H1 (cell line): ENCODE results near the gene CDK12.
"Not testable (repeated sequence)": the region's sequence is repeated elsewhere in the genome, so short reads cannot be mapped to it uniquely, and the experiment has no call there.

Source experiments
- CHD2 ChIP-seq: IDR thresholded peaks from 2 replicates; pipeline ENCODE4 v1.6.1; 2012; ENCODE audit warnings: low read length, improper control_type of control experiment
- EGR1 ChIP-seq: IDR thresholded peaks from 2 replicates; pipeline ENCODE4 v1.6.1; 2011; ENCODE audit warnings: low read depth, low read length, borderline replicate concordance
- KDM5A ChIP-seq: fragments of 200-600 bp; IDR thresholded peaks from 2 replicates; pipeline ENCODE4 v1.7.1; 2012; ENCODE audit warnings: mild to moderate bottlenecking, low read length, inconsistent platforms, mixed read lengths
- POLR2A ChIP-seq, 2 experiments: IDR thresholded peaks; 1 replicate in 1 of 2; 2 replicates in 1 of 2; pipeline ENCODE4 v1.6.1; 2011; ENCODE audit warnings: low read depth in 2 of 2, low read length in 2 of 2, mild to moderate bottlenecking in 2 of 2; ENCODE audit errors: control extremely low read depth in 1 of 2
- RAD21 ChIP-seq, 2 experiments: IDR thresholded peaks in 1 of 2; conservative IDR thresholded peaks in 1 of 2; 2 replicates each; pipeline ENCODE4 v1.6.1; 2011; ENCODE audit warnings: low read depth in 2 of 2, low read length in 2 of 2, improper control_type of control experiment in 1 of 2, inconsistent platforms in 1 of 2, mild to moderate bottlenecking in 1 of 2, moderate library complexity in 1 of 2
- SIN3A ChIP-seq, 2 experiments: IDR thresholded peaks in 1 of 2; conservative IDR thresholded peaks in 1 of 2; 2 replicates each; pipeline ENCODE4 v1.6.1; 2011 to 2012; ENCODE audit warnings: low read length in 2 of 2, improper control_type of control experiment in 1 of 2, low read depth in 1 of 2, mild to moderate bottlenecking in 1 of 2
- SIRT6 ChIP-seq: IDR thresholded peaks from one replicate; pipeline ENCODE4 v1.7.1; 2012; ENCODE audit warnings: low read length, inconsistent platforms
- SUZ12 ChIP-seq: fragments of 200-600 bp; sonication (generic); IDR thresholded peaks from 2 replicates; pipeline ENCODE4 v1.6.1; 2012; ENCODE audit warnings: mild to moderate bottlenecking, inconsistent platforms, low read length, moderate library complexity, mixed read lengths
- TBP ChIP-seq: IDR thresholded peaks from 2 replicates; pipeline ENCODE4 v1.6.1; 2011; ENCODE audit warnings: low read depth, low read length, improper control_type of control experiment
- YY1 ChIP-seq: IDR thresholded peaks from 2 replicates; pipeline ENCODE4 v1.6.1; 2011; ENCODE audit warnings: low read depth, mild to moderate bottlenecking, low read length
- TF ChIP-seq, protein P1 (sequence below): IDR thresholded peaks from 2 replicates; pipeline ENCODE4 v1.6.1; 2011; ENCODE audit warnings: low read length, improper control_type of control experiment
- TF ChIP-seq, protein P2 (sequence below), 3 experiments: IDR thresholded peaks; 1 replicate in 2 of 3; 2 replicates in 1 of 3; pipeline versions ENCODE4 v1.5.1 to v1.6.1; 2011; ENCODE audit warnings: low read length in 3 of 3, mild to moderate bottlenecking in 3 of 3, inconsistent platforms in 2 of 3, low read depth in 1 of 3, moderate library complexity in 1 of 3; ENCODE audit not compliant: insufficient read depth in 1 of 3; ENCODE audit errors: control extremely low read depth in 1 of 3
- TF ChIP-seq, protein P3 (sequence below): IDR thresholded peaks from 2 replicates; pipeline ENCODE4 v1.6.1; 2012; ENCODE audit warnings: inconsistent platforms

DNA sequence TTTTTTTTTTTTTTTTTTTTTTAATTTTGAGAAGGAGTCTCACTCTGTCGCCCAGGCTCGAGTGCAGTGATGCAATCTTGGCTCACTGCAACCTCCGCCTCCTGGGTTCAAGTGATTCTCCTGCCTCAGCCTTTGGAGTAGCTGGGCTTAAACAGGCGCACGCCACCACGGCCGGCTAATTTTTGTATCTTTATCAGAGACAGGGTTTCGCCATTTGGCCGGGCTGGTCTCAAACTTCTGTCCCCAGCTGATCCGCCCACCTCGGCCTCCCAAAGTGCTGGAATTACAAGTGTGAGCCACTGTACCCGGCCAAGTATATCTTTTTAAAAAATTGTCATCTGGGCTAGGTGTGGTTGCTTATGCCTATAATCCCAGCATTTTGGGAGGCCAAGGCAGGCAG, 35.6 kb downstream of the CDK12 start:
- TF ChIP-seq, protein P1, sequence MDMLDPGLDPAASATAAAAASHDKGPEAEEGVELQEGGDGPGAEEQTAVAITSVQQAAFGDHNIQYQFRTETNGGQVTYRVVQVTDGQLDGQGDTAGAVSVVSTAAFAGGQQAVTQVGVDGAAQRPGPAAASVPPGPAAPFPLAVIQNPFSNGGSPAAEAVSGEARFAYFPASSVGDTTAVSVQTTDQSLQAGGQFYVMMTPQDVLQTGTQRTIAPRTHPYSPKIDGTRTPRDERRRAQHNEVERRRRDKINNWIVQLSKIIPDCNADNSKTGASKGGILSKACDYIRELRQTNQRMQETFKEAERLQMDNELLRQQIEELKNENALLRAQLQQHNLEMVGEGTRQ, result not testable (repeated sequence)
- TF ChIP-seq, protein P2, sequence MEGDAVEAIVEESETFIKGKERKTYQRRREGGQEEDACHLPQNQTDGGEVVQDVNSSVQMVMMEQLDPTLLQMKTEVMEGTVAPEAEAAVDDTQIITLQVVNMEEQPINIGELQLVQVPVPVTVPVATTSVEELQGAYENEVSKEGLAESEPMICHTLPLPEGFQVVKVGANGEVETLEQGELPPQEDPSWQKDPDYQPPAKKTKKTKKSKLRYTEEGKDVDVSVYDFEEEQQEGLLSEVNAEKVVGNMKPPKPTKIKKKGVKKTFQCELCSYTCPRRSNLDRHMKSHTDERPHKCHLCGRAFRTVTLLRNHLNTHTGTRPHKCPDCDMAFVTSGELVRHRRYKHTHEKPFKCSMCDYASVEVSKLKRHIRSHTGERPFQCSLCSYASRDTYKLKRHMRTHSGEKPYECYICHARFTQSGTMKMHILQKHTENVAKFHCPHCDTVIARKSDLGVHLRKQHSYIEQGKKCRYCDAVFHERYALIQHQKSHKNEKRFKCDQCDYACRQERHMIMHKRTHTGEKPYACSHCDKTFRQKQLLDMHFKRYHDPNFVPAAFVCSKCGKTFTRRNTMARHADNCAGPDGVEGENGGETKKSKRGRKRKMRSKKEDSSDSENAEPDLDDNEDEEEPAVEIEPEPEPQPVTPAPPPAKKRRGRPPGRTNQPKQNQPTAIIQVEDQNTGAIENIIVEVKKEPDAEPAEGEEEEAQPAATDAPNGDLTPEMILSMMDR (IDR thresholded peaks at IDR 0.05; ENCODE audit: control extremely low read depth in 1 of 3, insufficient read depth in 1 of 3, low read depth in 1 of 3, low read length in 3 of 3), result not testable (repeated sequence)
- TF ChIP-seq POLR2A (IDR thresholded peaks at IDR 0.05; ENCODE audit: control extremely low read depth in 1 of 2, low read depth in 2 of 2, low read length in 2 of 2); RAD21 (IDR thresholded peaks at IDR 0.05 in 1 of 2, conservative IDR thresholded peaks at IDR 0.05 in 1 of 2; ENCODE audit: low read depth in 2 of 2, low read length in 2 of 2); SUZ12; SIRT6; YY1; SIN3A (conservative IDR thresholded peaks at IDR 0.05 in 1 of 2, IDR thresholded peaks at IDR 0.05 in 1 of 2; ENCODE audit: low read depth in 1 of 2, low read length in 2 of 2); EGR1; CHD2; TBP; KDM5A: not testable (repeated sequence)
- TF ChIP-seq, protein P3, sequence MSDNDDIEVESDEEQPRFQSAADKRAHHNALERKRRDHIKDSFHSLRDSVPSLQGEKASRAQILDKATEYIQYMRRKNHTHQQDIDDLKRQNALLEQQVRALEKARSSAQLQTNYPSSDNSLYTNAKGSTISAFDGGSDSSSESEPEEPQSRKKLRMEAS, result not testable (repeated sequence)
